ENCODE data around the gene MRPL10. TPM values are rescaled to one million over a fixed set of nuclear protein-coding genes. Genes with fewer than 3 reads are reported as not detected.

Gene MRPL10
- total RNA-seq, 2 donors from 2014 or later: 56.3 to 65.3 TPM

DNA sequence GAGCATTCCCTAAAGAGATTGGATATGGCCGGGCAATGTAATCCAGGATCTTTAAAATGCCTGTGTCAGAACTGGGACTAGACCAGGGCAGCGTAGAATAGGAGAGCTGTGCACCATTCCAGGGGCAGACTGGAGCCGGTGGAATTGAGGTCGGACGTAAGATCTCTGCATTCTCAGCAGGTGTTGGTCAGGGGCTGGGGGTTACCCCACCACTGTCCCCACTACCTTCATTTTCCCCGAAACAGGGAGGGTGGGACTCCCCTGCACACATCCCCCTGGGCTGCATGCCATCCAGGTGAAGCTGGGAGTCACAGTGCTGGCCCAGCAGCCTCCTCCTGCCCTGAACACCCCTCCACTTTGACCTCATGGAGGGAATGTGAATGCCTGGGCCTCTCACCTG is 27.6 kb downstream of the MRPL10 start:
- H3K4me3 ChIP-seq (ENCODE audit: low read length): no peak overlapping the region
- WGBS, 2 experiments (ENCODE audit: insufficient coverage in 1 of 2, insufficient read length in 1 of 2): 83 to 84% methylated on average over 4 to 6 of the region's 6 CpGs
- H3K4me1 ChIP-seq (ENCODE audit: control insufficient read depth, insufficient read depth, low read length): no peaks in the 10 kb centered on the region
- Mint-ChIP-seq H3K27ac (no peak overlapping the region), H3K9me3 (no peaks in the 10 kb centered on the region), H3K4me3 (no peak overlapping the region), H3K36me3 (ENCODE audit: low read depth) (peaks cover 10% of the 10 kb centered on the region), H3K4me1 (no peaks in the 10 kb centered on the region), H3K27me3 (ENCODE audit: insufficient read depth) (peaks cover 8% of the 10 kb centered on the region)
- no peaks in the 10 kb centered on the region for H3K9me3 ChIP-seq (ENCODE audit: control insufficient read depth, low read length)
- no peak overlapping the region for H3K9ac ChIP-seq (ENCODE audit: extremely low read depth, low read length, poor library complexity, severe bottlenecking)
- no peak overlapping the region for H3K27ac ChIP-seq (ENCODE audit: low read depth, low read length)
- no peak for TF ChIP-seq CTCF (conservative IDR thresholded peaks at IDR 0.05)
- DNase-seq: peak; percentile 33
- H3K36me3 ChIP-seq (ENCODE audit: control insufficient read depth, insufficient read depth, low read length): no peaks in the 10 kb centered on the region
- peaks cover 13% of the 10 kb centered on the region for H3K27me3 ChIP-seq (ENCODE audit: control insufficient read depth, insufficient read depth, low read length, poor library complexity, severe bottlenecking)

- Histone ChIP-seq H3K4me3 (ENCODE audit: low read length) (no peak overlapping the region), H3K9me3 (ENCODE audit: control insufficient read depth, low read length) (no peaks in the 10 kb centered on the region), H3K27ac (ENCODE audit: low read depth, low read length) (no peak overlapping the region), H3K36me3 (ENCODE audit: control insufficient read depth, insufficient read depth, low read length) (no peaks in the 10 kb centered on the region), H3K27me3 (ENCODE audit: control insufficient read depth, insufficient read depth, low read length, poor library complexity, severe bottlenecking) (peaks cover 19% of the 10 kb centered on the region), H3K9ac (ENCODE audit: extremely low read depth, low read length, poor library complexity, severe bottlenecking) (no peak overlapping the region), H3K4me1 (ENCODE audit: control insufficient read depth, insufficient read depth, low read length) (no peaks in the 10 kb centered on the region)
- H3K4me1 Mint-ChIP-seq: no peaks in the 10 kb centered on the region
- H3K27ac Mint-ChIP-seq: no peak overlapping the region
- no peaks in the 10 kb centered on the region for H3K9me3 Mint-ChIP-seq
- peaks cover 6% of the 10 kb centered on the region for H3K36me3 Mint-ChIP-seq (ENCODE audit: low read depth)
- TF ChIP-seq CTCF (conservative IDR thresholded peaks at IDR 0.05): no peak
- 47 to 56% methylated on average over 3 to 5 of the region's 5 CpGs for WGBS, 2 experiments (ENCODE audit: insufficient coverage in 1 of 2, insufficient read length in 1 of 2)
- peaks cover 8% of the 10 kb centered on the region for H3K27me3 Mint-ChIP-seq (ENCODE audit: insufficient read depth)
- no peak overlapping the region for H3K4me3 Mint-ChIP-seq
- DNase-seq: peak; percentile 35
Observed at GRCh38 chr17:47803201-47803600, 28.1 kb downstream of the MRPL10 start.

GRCh38 chr17:47802341-47803022 is 28.9 kb downstream of the MRPL10 start:
- 31 to 40% methylated on average over 8 to 9 of the region's 9 CpGs for WGBS, 2 experiments (ENCODE audit: insufficient coverage in 1 of 2, insufficient read length in 1 of 2)

More at GRCh38 chr17:47802341-47803022, 28.9 kb downstream of the MRPL10 start:
- H3K36me3 ChIP-seq (ENCODE audit: control insufficient read depth, insufficient read depth, low read length): no peaks in the 10 kb centered on the region
- H3K9me3 ChIP-seq (ENCODE audit: control insufficient read depth, low read length): no peaks in the 10 kb centered on the region
- Mint-ChIP-seq H3K9me3 (no peaks in the 10 kb centered on the region), H3K36me3 (ENCODE audit: low read depth) (peaks cover 1% of the 10 kb centered on the region), H3K27me3 (ENCODE audit: insufficient read depth) (peaks cover 8% of the 10 kb centered on the region), H3K4me1 (no peaks in the 10 kb centered on the region), H3K4me3 (no peak overlapping the region), H3K27ac (no peak overlapping the region)
- no peaks in the 10 kb centered on the region for H3K4me1 ChIP-seq (ENCODE audit: control insufficient read depth, insufficient read depth, low read length)
- H3K9ac ChIP-seq (ENCODE audit: extremely low read depth, low read length, poor library complexity, severe bottlenecking): no peak overlapping the region
- DNase-seq: peak; percentile 92
- H3K27me3 ChIP-seq (ENCODE audit: control insufficient read depth, insufficient read depth, low read length, poor library complexity, severe bottlenecking): peaks cover 21% of the 10 kb centered on the region
- no peak overlapping the region for H3K4me3 ChIP-seq (ENCODE audit: low read length)
- peak; percentile 77 for TF ChIP-seq CTCF (conservative IDR thresholded peaks at IDR 0.05)
- no peak overlapping the region for H3K27ac ChIP-seq (ENCODE audit: low read depth, low read length)
